Glutamatergic neuron (in vitro differentiated cells): ENCODE measurements around the gene CDC42BPA. TPM values are rescaled to one million over a fixed set of nuclear protein-coding genes. Genes with fewer than 3 reads are reported as not detected.

Source experiments
- DNase-seq: peaks from one replicate; pipeline ENCODE4 v3.0.0; 2022
- H3K27ac Mint-ChIP-seq: one replicate; pipeline ENCODE4 v1.8.0; 2020; ENCODE audit warnings: mild to moderate bottlenecking, mixed read lengths, inconsistent platforms; ENCODE audit not compliant: unreplicated experiment
- H3K27me3 Mint-ChIP-seq: one replicate; pipeline ENCODE4 v1.8.0; 2020; ENCODE audit warnings: mild to moderate bottlenecking, moderate library complexity, mixed read lengths, inconsistent platforms; ENCODE audit not compliant: unreplicated experiment
- H3K36me3 Mint-ChIP-seq: one replicate; pipeline ENCODE4 v1.8.0; 2020; ENCODE audit warnings: mild to moderate bottlenecking, mixed read lengths, inconsistent platforms; ENCODE audit not compliant: unreplicated experiment
- H3K4me1 Mint-ChIP-seq: one replicate; pipeline ENCODE4 v1.8.0; 2020; ENCODE audit warnings: mild to moderate bottlenecking, low read depth, mixed read lengths, inconsistent platforms; ENCODE audit not compliant: unreplicated experiment
- H3K4me3 Mint-ChIP-seq: one replicate; pipeline ENCODE4 v1.8.0; 2020; ENCODE audit warnings: mild to moderate bottlenecking, mixed read lengths, inconsistent platforms; ENCODE audit not compliant: unreplicated experiment
- H3K9me3 Mint-ChIP-seq: one replicate; pipeline ENCODE4 v1.8.0; 2020; ENCODE audit warnings: mild to moderate bottlenecking, moderate library complexity, mixed read lengths, inconsistent platforms; ENCODE audit not compliant: unreplicated experiment
- CTCF ChIP-seq: fragments of 200-600 bp; sonication (generic); IDR thresholded peaks from one replicate; pipeline ENCODE4 v1.5.0; 2021; ENCODE audit not compliant: partially characterized antibody, unreplicated experiment
- total RNA-seq: library from RNA; stranded (reverse); fragmentation: NEBNext Ultra II Directional; extraction: Animal tissue kit (Norgen Biotek cat#: 25700); gene quantifications from one replicate; pipeline ENCODE4 v1.2.1, GENCODE V29; 2021; ENCODE audit not compliant: unreplicated experiment

Gene CDC42BPA
- total RNA-seq, 1 donor from 2014 or later: 66.0 TPM

- Mint-ChIP-seq H3K9me3 (peaks cover 5% of the 10 kb centered on the region), H3K27me3 (peaks cover 5% of the 10 kb centered on the region), H3K36me3 (peaks cover 8% of the 10 kb centered on the region), H3K4me1 (peaks cover 24% of the 10 kb centered on the region), H3K27ac (no peak overlapping the region), H3K4me3 (no peak overlapping the region)
- no peak for DNase-seq
- TF ChIP-seq CTCF: peak; percentile 39
These were observed 187.1 kb downstream of the CDC42BPA start for GRCh38 chr1:227131193-227131592.

GRCh38 chr1:227127891-227128290, 190.4 kb downstream of the CDC42BPA start:
- Mint-ChIP-seq H3K36me3 (peaks cover 8% of the 10 kb centered on the region), H3K4me1 (peaks cover 8% of the 10 kb centered on the region), H3K9me3 (peaks cover 2% of the 10 kb centered on the region), H3K4me3 (no peak overlapping the region), H3K27ac (no peak overlapping the region), H3K27me3 (no peaks in the 10 kb centered on the region)
- DNase-seq: no peak
- no peak for TF ChIP-seq CTCF

GRCh38 chr1:227125929-227126545, 192.3 kb downstream of the CDC42BPA start:
- Mint-ChIP-seq H3K4me3 (no peak overlapping the region), H3K27me3 (no peaks in the 10 kb centered on the region), H3K27ac (no peak overlapping the region), H3K4me1 (peaks cover 8% of the 10 kb centered on the region), H3K9me3 (peaks cover 2% of the 10 kb centered on the region), H3K36me3 (peaks cover 2% of the 10 kb centered on the region)
- TF ChIP-seq CTCF: no peak
- DNase-seq: no peak

GRCh38 chr1:227124473-227124872, 193.8 kb downstream of the CDC42BPA start:
- H3K27me3 Mint-ChIP-seq: no peaks in the 10 kb centered on the region
- H3K36me3 Mint-ChIP-seq: no peaks in the 10 kb centered on the region
- TF ChIP-seq CTCF: no peak
- H3K27ac Mint-ChIP-seq: no peak overlapping the region
- no peak for DNase-seq
- peaks cover 13% of the 10 kb centered on the region for H3K4me1 Mint-ChIP-seq
- H3K4me3 Mint-ChIP-seq: no peak overlapping the region
- peaks cover 2% of the 10 kb centered on the region for H3K9me3 Mint-ChIP-seq

- Mint-ChIP-seq H3K27me3 (no peaks in the 10 kb centered on the region), H3K27ac (no peak overlapping the region), H3K9me3 (no peaks in the 10 kb centered on the region)
These were observed 197.5 kb downstream of the CDC42BPA start for GRCh38 chr1:227120826-227121225.

More at GRCh38 chr1:227120826-227121225, 197.5 kb downstream of the CDC42BPA start:
- peaks cover 5% of the 10 kb centered on the region for H3K4me1 Mint-ChIP-seq
- no peak overlapping the region for H3K4me3 Mint-ChIP-seq
- H3K36me3 Mint-ChIP-seq: no peaks in the 10 kb centered on the region
- no peak for DNase-seq
- TF ChIP-seq CTCF: no peak
